Stimulated activated CD8-positive, alpha-beta memory T cell treated with anti-CD3 and anti-CD28 coated beads, Interleukin-12 subunit alpha, Interleukin-12 subunit beta, amount 100 ng/mL, for 1 hour (primary cell): Measurements from ENCODE around the gene CBX5.
"Not testable (repeated sequence)": the region's sequence is repeated elsewhere in the genome, so short reads cannot be mapped to it uniquely, and the experiment has no call there.

ENCODE experiments used
- DNase-seq: peaks from one replicate; pipeline ENCODE4 v3.0.0-alpha.2; 2020; ENCODE audit warnings: low read depth

Gene CBX5

GRCh38 chr12:54294152-54294952 lies 14.4 kb upstream of the CBX5 start:
- no peak for DNase-seq

- no peak for DNase-seq
These were observed 13.0 kb upstream of the CBX5 start for GRCh38 chr12:54292931-54293241.

GRCh38 chr12:54292083-54292930 lies 12.4 kb upstream of the CBX5 start:
- DNase-seq = no peak

- DNase-seq = no peak
These were observed 7.6 kb upstream of the CBX5 start for GRCh38 chr12:54287261-54288157.

GRCh38 chr12:54286042-54287030 lies 6.4 kb upstream of the CBX5 start:
- DNase-seq = no peak

- DNase-seq = no peak
These were observed 5.5 kb upstream of the CBX5 start for GRCh38 chr12:54285150-54286041.

GRCh38 chr12:54284070-54284780 lies 4.3 kb upstream of the CBX5 start:
- not testable (repeated sequence) for DNase-seq

GRCh38 chr12:54282949-54283593 lies 3.1 kb upstream of the CBX5 start:
- no peak for DNase-seq

GRCh38 chr12:54281694-54282093 lies 1.8 kb upstream of the CBX5 start:
- DNase-seq = not testable (repeated sequence)

GRCh38 chr12:54281261-54281638 lies 1.3 kb upstream of the CBX5 start:
- not testable (repeated sequence) for DNase-seq

- DNase-seq = peak; percentile 90
These were observed 742 bp upstream of the CBX5 start, which contains the start of gene HNRNPA1 for GRCh38 chr12:54280468-54281260. TSS of gene HNRNPA1 (plus strand) at chr12:54280726. CDS start at chr12:54280808, 82 bp downstream.

- DNase-seq = no peak
These were observed 693 bp downstream of the CBX5 start for GRCh38 chr12:54279227-54279631.

GRCh38 chr12:54277823-54278276 lies 2.1 kb downstream of the CBX5 start:
- no peak for DNase-seq

GRCh38 chr12:54276368-54276767 lies 3.6 kb downstream of the CBX5 start:
- DNase-seq = no peak

- no peak for DNase-seq
These were observed 5.9 kb downstream of the CBX5 start for GRCh38 chr12:54273981-54274380.

GRCh38 chr12:54272214-54272613 lies 7.7 kb downstream of the CBX5 start:
- DNase-seq = no peak

- no peak for DNase-seq
These were observed 9.6 kb downstream of the CBX5 start for GRCh38 chr12:54270345-54270744.

- DNase-seq = no peak
These were observed 13.1 kb downstream of the CBX5 start for GRCh38 chr12:54266852-54267251.
